ENCODE results near the gene ADAMTSL2.

ADAMTSL2 gene

GRCh38 chr9:133518706-133519449 is 15.6 kb upstream of the ADAMTSL2 start:
- no peak overlapping the region for H3K4me3 ChIP-seq (ENCODE audit: low read length)
- TF ChIP-seq ZNF274 (IDR thresholded peaks at IDR 0.05; ENCODE audit: low read depth, low read length): no peak

- no peak overlapping the region for H3K4me3 ChIP-seq (ENCODE audit: low read length)
- no peak for TF ChIP-seq ZNF274 (IDR thresholded peaks at IDR 0.05; ENCODE audit: low read depth, low read length)
These were observed 14.8 kb upstream of the ADAMTSL2 start for GRCh38 chr9:133519693-133520092.

GRCh38 chr9:133520121-133520835 is 14.2 kb upstream of the ADAMTSL2 start:
- no peak for TF ChIP-seq ZNF274 (IDR thresholded peaks at IDR 0.05; ENCODE audit: low read depth, low read length)
- no peak overlapping the region for H3K4me3 ChIP-seq (ENCODE audit: low read length)

GRCh38 chr9:133521122-133522072 is 13.1 kb upstream of the ADAMTSL2 start:
- no peak overlapping the region for H3K4me3 ChIP-seq (ENCODE audit: low read length)
- no peak for TF ChIP-seq ZNF274 (IDR thresholded peaks at IDR 0.05; ENCODE audit: low read depth, low read length)

- H3K4me3 ChIP-seq (ENCODE audit: low read length): no peak overlapping the region
- TF ChIP-seq ZNF274 (IDR thresholded peaks at IDR 0.05; ENCODE audit: low read depth, low read length): no peak
These were observed 12.2 kb upstream of the ADAMTSL2 start for GRCh38 chr9:133522073-133522910.

- TF ChIP-seq ZNF274 (IDR thresholded peaks at IDR 0.05; ENCODE audit: low read depth, low read length): no peak
- no peak overlapping the region for H3K4me3 ChIP-seq (ENCODE audit: low read length)
These were observed 11.4 kb upstream of the ADAMTSL2 start for GRCh38 chr9:133523106-133523505.

- no peak overlapping the region for H3K4me3 ChIP-seq (ENCODE audit: low read length)
- TF ChIP-seq ZNF274 (IDR thresholded peaks at IDR 0.05; ENCODE audit: low read depth, low read length): no peak
These were observed 10.4 kb upstream of the ADAMTSL2 start for GRCh38 chr9:133524146-133524545.

- TF ChIP-seq ZNF274 (IDR thresholded peaks at IDR 0.05; ENCODE audit: low read depth, low read length): no peak
- H3K4me3 ChIP-seq (ENCODE audit: low read length): no peak within 1 kb of the TSS
These were observed 9.8 kb upstream of the ADAMTSL2 start, which contains the start of gene MYMK for GRCh38 chr9:133524679-133525228. Gene MYMK (minus strand): TSS chr9:133524959. CDS start chr9:133524844, 115 bp downstream.

GRCh38 chr9:133525677-133526076 is 8.8 kb upstream of the ADAMTSL2 start:
- TF ChIP-seq ZNF274 (IDR thresholded peaks at IDR 0.05; ENCODE audit: low read depth, low read length): no peak
- no peak overlapping the region for H3K4me3 ChIP-seq (ENCODE audit: low read length)

GRCh38 chr9:133526721-133527321 is 7.7 kb upstream of the ADAMTSL2 start:
- no peak overlapping the region for H3K4me3 ChIP-seq (ENCODE audit: low read length)
- TF ChIP-seq ZNF274 (IDR thresholded peaks at IDR 0.05; ENCODE audit: low read depth, low read length): no peak

GRCh38 chr9:133527444-133527920 is 7.0 kb upstream of the ADAMTSL2 start:
- no peak overlapping the region for H3K4me3 ChIP-seq (ENCODE audit: low read length)
- no peak for TF ChIP-seq ZNF274 (IDR thresholded peaks at IDR 0.05; ENCODE audit: low read depth, low read length)

- TF ChIP-seq ZNF274 (IDR thresholded peaks at IDR 0.05; ENCODE audit: low read depth, low read length): no peak
- H3K4me3 ChIP-seq (ENCODE audit: low read length): no peak overlapping the region
These were observed 6.3 kb upstream of the ADAMTSL2 start for GRCh38 chr9:133528001-133528875.
